Measurements from ENCODE around the gene SH2B3. TPM values are rescaled to one million over a fixed set of nuclear protein-coding genes. Genes with fewer than 3 reads are reported as not detected.
A peak's percentile ranks its signal among the peaks of the same experiment; 100 is the strongest.

SH2B3 gene
- total RNA-seq, 1 experiment from 2014 or later = 40.3 TPM

DNA sequence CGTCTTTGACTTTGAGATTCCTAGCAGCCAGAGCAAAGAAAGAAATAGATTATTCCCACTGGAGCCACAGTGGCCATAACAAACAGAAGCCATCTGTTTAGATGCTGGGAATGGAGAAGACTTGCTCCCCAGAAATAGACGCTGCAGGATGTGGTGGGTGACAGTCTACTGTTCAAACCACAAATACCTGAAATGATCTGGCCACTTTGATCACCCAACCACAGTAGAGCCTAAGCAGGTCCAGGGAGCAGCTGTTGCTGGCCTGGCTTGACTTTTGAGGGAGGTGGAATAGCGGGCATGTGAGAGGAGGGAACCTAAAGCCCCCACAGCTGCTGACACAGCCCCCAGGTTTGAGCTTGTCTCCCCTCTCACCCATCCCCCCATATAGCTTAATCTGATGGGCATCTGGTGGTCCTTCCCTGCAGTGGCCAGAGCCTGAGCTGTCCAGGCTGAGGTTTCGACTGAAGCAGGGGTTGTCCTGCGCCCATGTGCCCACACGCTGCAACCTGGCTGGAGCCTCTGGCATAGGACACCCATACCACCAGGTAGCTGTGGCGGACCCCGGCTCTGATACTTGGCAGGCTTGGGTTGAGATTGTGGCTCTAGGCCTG lies 38.7 kb downstream of the SH2B3 start:
- H3K36me3 Mint-ChIP-seq (ENCODE audit: insufficient read depth in 1 of 3, low read depth in 3 of 3) = peaks cover 14 to 42% (median 40%) of the 10 kb centered on the region in 3 experiments; a peak in 6 of 7 replicates
- WGBS (ENCODE audit: extremely low coverage, insufficient read length, low lambda C conversion rate) = no CpG with 5 or more reads among the region's 8 CpGs
- Histone ChIP-seq H3K4ac (ENCODE audit: low read depth, low read length) (no peak overlapping the region), H4K8ac (replicated peaks; ENCODE audit: insufficient read length, low read depth, low read length) (no peak overlapping the region), H3K23ac (ENCODE audit: insufficient read length, low read depth, low read length) (no peak overlapping the region), H3K27ac (ENCODE audit: insufficient read length, low read depth, low read length) (no peak overlapping the region), H3K9me3 (ENCODE audit: control insufficient read depth, low read depth, low read length) (no peaks in the 10 kb centered on the region), H2AK5ac (ENCODE audit: insufficient read length, low read length) (no peak overlapping the region), H4K20me1 (ENCODE audit: control insufficient read depth, insufficient read depth, insufficient read length) (no peaks in the 10 kb centered on the region), H2BK12ac (ENCODE audit: insufficient read length, low read depth, low read length) (no peak overlapping the region), H3K18ac (ENCODE audit: insufficient read length, low read depth, low read length) (no peak overlapping the region), H3T11ph (ENCODE audit: low read length) (no peak overlapping the region), H3K9ac (ENCODE audit: extremely low read depth, insufficient read length, low read length) (no peak overlapping the region), H2BK15ac (ENCODE audit: low read depth, low read length) (no peak overlapping the region), H3K27me3 (ENCODE audit: insufficient read depth, low read length) (no peaks in the 10 kb centered on the region), H4K91ac (ENCODE audit: insufficient read length, low read depth, low read length) (no peak overlapping the region), H2BK5ac (ENCODE audit: insufficient read length, low read length) (no peak overlapping the region), H3K14ac (ENCODE audit: insufficient read depth, low read length) (no peak overlapping the region), H3K4me2 (ENCODE audit: insufficient read depth, insufficient read length, low read length) (no peak overlapping the region), H2BK20ac (ENCODE audit: low read depth, low read length, poor library complexity, severe bottlenecking) (no peak overlapping the region), H2BK120ac (ENCODE audit: low read depth, low read length, poor library complexity, severe bottlenecking) (no peak overlapping the region), H3K79me1 (ENCODE audit: insufficient read depth, low read depth, low read length, poor library complexity, severe bottlenecking) (no peaks in the 10 kb centered on the region), H3K79me2 (ENCODE audit: insufficient read depth, low read length) (no peaks in the 10 kb centered on the region; the same call in 1 of the 2 replicates), H3K4me1 (ENCODE audit: insufficient read depth, low read length) (no peaks in the 10 kb centered on the region; the same call in 1 of the 2 replicates), H3K56ac (ENCODE audit: insufficient read length, low read depth, low read length) (no peak overlapping the region), H3K23me2 (ENCODE audit: insufficient read length, low read depth, low read length, poor library complexity, severe bottlenecking) (no peaks in the 10 kb centered on the region), H4K5ac (ENCODE audit: insufficient read length, low read depth, low read length) (no peak overlapping the region), H2AFZ (ENCODE audit: low read length) (no peak overlapping the region)
- peak overlapping the region in 2 of 3 experiments; percentile 73 to 80; a peak in 4 of 7 replicates for H3K27ac Mint-ChIP-seq
- H3K4me3 Mint-ChIP-seq = no peak overlapping the region
- DNase-seq = no peak
- no peaks in the 10 kb centered on the region for H3K27me3 Mint-ChIP-seq (ENCODE audit: low read depth)
- TF ChIP-seq, protein P1, sequence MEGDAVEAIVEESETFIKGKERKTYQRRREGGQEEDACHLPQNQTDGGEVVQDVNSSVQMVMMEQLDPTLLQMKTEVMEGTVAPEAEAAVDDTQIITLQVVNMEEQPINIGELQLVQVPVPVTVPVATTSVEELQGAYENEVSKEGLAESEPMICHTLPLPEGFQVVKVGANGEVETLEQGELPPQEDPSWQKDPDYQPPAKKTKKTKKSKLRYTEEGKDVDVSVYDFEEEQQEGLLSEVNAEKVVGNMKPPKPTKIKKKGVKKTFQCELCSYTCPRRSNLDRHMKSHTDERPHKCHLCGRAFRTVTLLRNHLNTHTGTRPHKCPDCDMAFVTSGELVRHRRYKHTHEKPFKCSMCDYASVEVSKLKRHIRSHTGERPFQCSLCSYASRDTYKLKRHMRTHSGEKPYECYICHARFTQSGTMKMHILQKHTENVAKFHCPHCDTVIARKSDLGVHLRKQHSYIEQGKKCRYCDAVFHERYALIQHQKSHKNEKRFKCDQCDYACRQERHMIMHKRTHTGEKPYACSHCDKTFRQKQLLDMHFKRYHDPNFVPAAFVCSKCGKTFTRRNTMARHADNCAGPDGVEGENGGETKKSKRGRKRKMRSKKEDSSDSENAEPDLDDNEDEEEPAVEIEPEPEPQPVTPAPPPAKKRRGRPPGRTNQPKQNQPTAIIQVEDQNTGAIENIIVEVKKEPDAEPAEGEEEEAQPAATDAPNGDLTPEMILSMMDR (conservative IDR thresholded peaks at IDR 0.05) = no peak
- no peaks in the 10 kb centered on the region for H3K9me3 Mint-ChIP-seq
- peaks cover 26 to 30% of the 10 kb centered on the region in 2 experiments for H3K4me1 Mint-ChIP-seq

Data from H9 (cell line).